Thoracic aorta (tissue), 2 donors: ENCODE data around the gene CORO1C. TPM values are rescaled to one million over a fixed set of nuclear protein-coding genes. Genes with fewer than 3 reads are reported as not detected.
A peak's percentile ranks its signal among the peaks of the same experiment; 100 is the strongest.

Experiments
- ATAC-seq: fragments of 150-250 bp; one replicate; pipeline ENCODE4 v1.8.0; 2017; ENCODE audit warnings: low read depth; ENCODE audit not compliant: insufficient number of reproducible peaks, low FRiP score
- DNase-seq: peaks from one replicate; pipeline ENCODE4 v3.0.0-alpha.2; 2020; ENCODE audit warnings: low spot score
- H3K27ac ChIP-seq, 2 donors: fragments of 200-600 bp; sonication (generic); 1 replicate in 1 of 2; 2 replicates in 1 of 2; pipeline ENCODE4 v1.5.1; 2016; ENCODE audit warnings: mild to moderate bottlenecking in 2 of 2, moderate library complexity in 2 of 2
- H3K27me3 ChIP-seq: fragments of 200-600 bp; sonication (generic); replicated peaks from 2 replicates; pipeline ENCODE4 v1.6.0; 2016; ENCODE audit warnings: mild to moderate bottlenecking; ENCODE audit not compliant: insufficient read depth
- H3K36me3 ChIP-seq: fragments of 200-600 bp; sonication (generic); one replicate; pipeline ENCODE4 v1.5.1; 2016
- H3K4me1 ChIP-seq, 2 donors: fragments of 200-600 bp; sonication (generic); 1 replicate in 1 of 2; 2 replicates in 1 of 2; pipeline versions ENCODE4 v1.5.1 to v1.6.0; 2016; ENCODE audit warnings: low read depth in 2 of 2, mild to moderate bottlenecking in 1 of 2; ENCODE audit not compliant: control insufficient read depth in 1 of 2
- H3K4me3 ChIP-seq: fragments of 200-600 bp; sonication (generic); 2 replicates; pipeline ENCODE4 v1.5.1; 2016; ENCODE audit warnings: mild to moderate bottlenecking
- H3K9me3 ChIP-seq: fragments of 200-600 bp; sonication (generic); 2 replicates; pipeline ENCODE4 v1.5.1; 2016
- CTCF ChIP-seq: fragments of 200-600 bp; sonication (generic); IDR thresholded peaks from one replicate; pipeline ENCODE4 v1.5.1; 2019; ENCODE audit warnings: antibody characterized with exemption
- total RNA-seq, 2 donors: library from RNA; depleted of rRNA; stranded (reverse); fragments of >200 nt; gene quantifications; one replicate each; pipeline versions ENCODE4 v1.1.0 to v1.2.3, GENCODE V29; 2016

CORO1C gene
- total RNA-seq, 2 donors from 2014 or later = 157 to 208 TPM

GRCh38 chr12:108671110-108671509 lies 60.2 kb downstream of the CORO1C start:
- Histone ChIP-seq H3K27ac (peak overlapping the region in 1 of 2 donors; percentile 34), H3K4me3 (no peak overlapping the region)
- no peak for TF ChIP-seq CTCF

GRCh38 chr12:108670066-108670631 lies 61.2 kb downstream of the CORO1C start:
- Histone ChIP-seq H3K4me3 (no peak overlapping the region), H3K9me3 (no peaks in the 10 kb centered on the region), H3K27ac (peak overlapping the region in 1 of 2 donors; percentile 14), H3K4me1 (peaks cover 40 to 52% of the 10 kb centered on the region in 2 donors), H3K36me3 (peaks cover 6% of the 10 kb centered on the region), H3K27me3 (no peaks in the 10 kb centered on the region)
- no peak for TF ChIP-seq CTCF
- DNase-seq (no peak), ATAC-seq (no peak)

More at GRCh38 chr12:108671110-108671509, 60.2 kb downstream of the CORO1C start:
- Histone ChIP-seq H3K27me3 (no peaks in the 10 kb centered on the region), H3K36me3 (peaks cover 6% of the 10 kb centered on the region), H3K4me1 (peaks cover 33 to 52% of the 10 kb centered on the region in 2 donors), H3K9me3 (no peaks in the 10 kb centered on the region)
- DNase-seq = no peak
- ATAC-seq = no peak

GRCh38 chr12:108668542-108668941 lies 62.8 kb downstream of the CORO1C start:
- TF ChIP-seq CTCF = no peak
- DNase-seq (no peak), ATAC-seq (no peak)
- Histone ChIP-seq H3K4me3 (peak overlapping the region; percentile 29), H3K4me1 (peaks cover 52 to 68% of the 10 kb centered on the region in 2 donors), H3K9me3 (no peaks in the 10 kb centered on the region), H3K36me3 (peaks cover 6% of the 10 kb centered on the region), H3K27ac (peak overlapping the region in 1 of 2 donors; percentile 31), H3K27me3 (no peaks in the 10 kb centered on the region)

GRCh38 chr12:108668063-108668462 lies 63.3 kb downstream of the CORO1C start:
- H3K4me3 ChIP-seq = peak overlapping the region; percentile 29
- DNase-seq = no peak
- no peak for ATAC-seq
- H3K27me3 ChIP-seq = no peaks in the 10 kb centered on the region
- H3K4me1 ChIP-seq = peaks cover 52 to 73% of the 10 kb centered on the region in 2 donors
- peaks cover 4% of the 10 kb centered on the region for H3K36me3 ChIP-seq
- peak overlapping the region; percentile 12 to 88 for H3K27ac ChIP-seq
- no peaks in the 10 kb centered on the region for H3K9me3 ChIP-seq
- TF ChIP-seq CTCF = no peak

GRCh38 chr12:108667349-108667748 lies 64.0 kb downstream of the CORO1C start:
- peaks cover 52 to 75% of the 10 kb centered on the region in 2 donors for H3K4me1 ChIP-seq
- ATAC-seq (no peak), DNase-seq (no peak)
- TF ChIP-seq CTCF = no peak
- no peak overlapping the region for H3K4me3 ChIP-seq
- H3K36me3 ChIP-seq = no peaks in the 10 kb centered on the region
- H3K9me3 ChIP-seq = no peaks in the 10 kb centered on the region
- H3K27me3 ChIP-seq = no peaks in the 10 kb centered on the region
- peak overlapping the region in 1 of 2 donors; percentile 88 for H3K27ac ChIP-seq
